Natural killer cell (primary cell): ENCODE data around the gene ELK1. TPM values are rescaled to one million over a fixed set of nuclear protein-coding genes. Genes with fewer than 3 reads are reported as not detected.
"Not testable (repeated sequence)": the region's sequence is repeated elsewhere in the genome, so short reads cannot be mapped to it uniquely, and the experiment has no call there.

Source experiments
- ATAC-seq, 3 donors: fragments of 150-1000 bp in 2 of 3; fragments of 200-7000 bp in 1 of 3; cut with Tn5 transposase; 1 replicate in 1 of 3; 2 replicates in 2 of 3; pipeline ENCODE4 v1.10.0; 2021; ENCODE audit warnings: mild to moderate bottlenecking in 2 of 3, moderate library complexity in 2 of 3
- DNase-seq, 2 donors: peaks; one replicate each; pipeline versions ENCODE4 v3.0.0 to v3.0.0-alpha.2; 2013 to 2021; ENCODE audit warnings: mixed read lengths in 1 of 2
- H3K27ac ChIP-seq: one replicate; pipeline ENCODE4 v1.5.1; 2013; ENCODE audit warnings: mild to moderate bottlenecking, low read length
- H3K27me3 ChIP-seq: one replicate; pipeline ENCODE4 v1.6.1; 2013; ENCODE audit warnings: low read length; ENCODE audit not compliant: control insufficient read depth, insufficient read depth
- H3K36me3 ChIP-seq: one replicate; pipeline ENCODE4 v1.6.1; 2013; ENCODE audit warnings: low read length; ENCODE audit not compliant: control insufficient read depth, insufficient read depth
- H3K4me1 ChIP-seq: one replicate; pipeline ENCODE4 v1.6.1; 2013; ENCODE audit warnings: low read length; ENCODE audit not compliant: control insufficient read depth, insufficient read depth
- H3K4me3 ChIP-seq: one replicate; pipeline ENCODE4 v1.5.1; 2013; ENCODE audit warnings: low read length
- H3K9me3 ChIP-seq: one replicate; pipeline ENCODE4 v1.6.1; 2013; ENCODE audit warnings: low read length; ENCODE audit not compliant: control insufficient read depth, insufficient read depth
- H3K27ac Mint-ChIP-seq, 2 donors: one replicate each; pipeline ENCODE4 v1.8.0; 2022; ENCODE audit warnings: mild to moderate bottlenecking in 2 of 2, mixed read lengths in 2 of 2, moderate library complexity in 1 of 2
- H3K27me3 Mint-ChIP-seq, 2 donors: one replicate each; pipeline ENCODE4 v1.8.0; 2022; ENCODE audit warnings: low read depth in 2 of 2, mixed read lengths in 2 of 2
- H3K36me3 Mint-ChIP-seq: one replicate; pipeline ENCODE4 v1.8.0; 2022; ENCODE audit warnings: mixed read lengths
- H3K4me1 Mint-ChIP-seq, 2 donors: one replicate each; pipeline ENCODE4 v1.8.0; 2022; ENCODE audit warnings: mixed read lengths in 2 of 2
- H3K4me3 Mint-ChIP-seq: one replicate; pipeline ENCODE4 v1.8.0; 2022; ENCODE audit warnings: mild to moderate bottlenecking, moderate library complexity, mixed read lengths
- H3K9me3 Mint-ChIP-seq, 2 donors: one replicate each; pipeline ENCODE4 v1.8.0; 2022; ENCODE audit warnings: mixed read lengths in 2 of 2
- WGBS: methylation state at CpG from one replicate; pipeline ENCODE4 v1.1.7; 2013; ENCODE audit warnings: missing lambda C conversion rate; ENCODE audit not compliant: insufficient coverage; 5-methylcytosine and 5-hydroxymethylcytosine counted together
- intact Hi-C: fragments of 100-400 bp; cut with micrococcal nuclease; formaldehyde crosslinking; loops from one replicate; pipeline ENCODE4 v1.14.2; 2022
- total RNA-seq, 4 donors: library from RNA; stranded (reverse); fragments of 120-200 nt in 1 of 4; gene quantifications; one replicate each; pipeline versions ENCODE4 v1.2.3 to v1.2.4, GENCODE V29; 2013 to 2022
- TF ChIP-seq, protein P1 (sequence below): fragments of 200-600 bp; IDR thresholded peaks from one replicate; pipeline ENCODE4 v1.8.0; 2022; ENCODE audit warnings: antibody characterized with exemption

The ELK1 gene
- total RNA-seq, 3 donors from 2014 or later (not counting 1 experiment from before 2014, with no cell fraction given): 14.1 to 15.2 (median 14.8) TPM

GRCh38 chrX:47674776-47675175 lies 24.4 kb upstream of the ELK1 start:
- Histone ChIP-seq H3K27ac (no peak overlapping the region), H3K9me3 (no peaks in the 10 kb centered on the region), H3K4me1 (no peaks in the 10 kb centered on the region), H3K4me3 (no peak overlapping the region), H3K36me3 (no peaks in the 10 kb centered on the region), H3K27me3 (no peaks in the 10 kb centered on the region)
- 100% methylated on average over 1 of the region's 5 CpGs for WGBS
- no peak overlapping the region for H3K27ac Mint-ChIP-seq
- no peak for DNase-seq
- no peak overlapping the region for H3K4me3 Mint-ChIP-seq
- H3K4me1 Mint-ChIP-seq: no peaks in the 10 kb centered on the region
- intact Hi-C loops: no loop called here
- TF ChIP-seq, protein P1, sequence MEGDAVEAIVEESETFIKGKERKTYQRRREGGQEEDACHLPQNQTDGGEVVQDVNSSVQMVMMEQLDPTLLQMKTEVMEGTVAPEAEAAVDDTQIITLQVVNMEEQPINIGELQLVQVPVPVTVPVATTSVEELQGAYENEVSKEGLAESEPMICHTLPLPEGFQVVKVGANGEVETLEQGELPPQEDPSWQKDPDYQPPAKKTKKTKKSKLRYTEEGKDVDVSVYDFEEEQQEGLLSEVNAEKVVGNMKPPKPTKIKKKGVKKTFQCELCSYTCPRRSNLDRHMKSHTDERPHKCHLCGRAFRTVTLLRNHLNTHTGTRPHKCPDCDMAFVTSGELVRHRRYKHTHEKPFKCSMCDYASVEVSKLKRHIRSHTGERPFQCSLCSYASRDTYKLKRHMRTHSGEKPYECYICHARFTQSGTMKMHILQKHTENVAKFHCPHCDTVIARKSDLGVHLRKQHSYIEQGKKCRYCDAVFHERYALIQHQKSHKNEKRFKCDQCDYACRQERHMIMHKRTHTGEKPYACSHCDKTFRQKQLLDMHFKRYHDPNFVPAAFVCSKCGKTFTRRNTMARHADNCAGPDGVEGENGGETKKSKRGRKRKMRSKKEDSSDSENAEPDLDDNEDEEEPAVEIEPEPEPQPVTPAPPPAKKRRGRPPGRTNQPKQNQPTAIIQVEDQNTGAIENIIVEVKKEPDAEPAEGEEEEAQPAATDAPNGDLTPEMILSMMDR: no peak
- no peaks in the 10 kb centered on the region for H3K9me3 Mint-ChIP-seq
- no peaks in the 10 kb centered on the region for H3K36me3 Mint-ChIP-seq
- ATAC-seq: no peak
- peaks cover 10 to 56% of the 10 kb centered on the region in 2 donors for H3K27me3 Mint-ChIP-seq

GRCh38 chrX:47665797-47666196 lies 15.4 kb upstream of the ELK1 start:
- H3K27me3 Mint-ChIP-seq: peaks cover 2 to 15% of the 10 kb centered on the region in 2 donors
- intact Hi-C loops, H3K9me3 Mint-ChIP-seq: not testable (repeated sequence)

DNA sequence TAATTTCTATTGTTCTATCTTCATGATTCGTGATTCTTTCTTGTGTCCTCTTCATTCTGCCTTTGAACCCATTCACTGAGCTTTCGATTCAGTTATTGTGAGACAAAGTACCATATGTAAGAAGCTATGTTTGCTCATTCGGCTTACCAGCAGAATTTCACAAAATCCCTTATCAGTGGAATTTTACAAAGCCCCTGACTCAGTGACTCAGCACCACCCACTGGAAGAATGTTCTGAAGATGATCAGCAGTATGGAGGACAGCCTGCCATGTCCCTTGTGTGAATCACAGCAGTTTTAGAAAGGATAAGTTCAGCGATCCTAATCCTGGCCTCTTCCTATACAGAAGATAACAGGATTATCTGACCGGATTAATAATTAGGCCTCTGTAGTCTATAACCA lies 14.4 kb upstream of the ELK1 start:
- Mint-ChIP-seq H3K27me3 (peaks cover 2 to 6% of the 10 kb centered on the region in 2 donors), H3K4me3 (no peak overlapping the region), H3K36me3 (no peaks in the 10 kb centered on the region), H3K9me3 (no peaks in the 10 kb centered on the region), H3K4me1 (no peaks in the 10 kb centered on the region), H3K27ac (no peak overlapping the region)
- 94% methylated on average over 3 of the region's 5 CpGs for WGBS
- H3K4me3 ChIP-seq: no peak overlapping the region
- DNase-seq: no peak
- ATAC-seq: no peak
- no peaks in the 10 kb centered on the region for H3K4me1 ChIP-seq
- no peaks in the 10 kb centered on the region for H3K36me3 ChIP-seq
- TF ChIP-seq, protein P1: no peak
- H3K9me3 ChIP-seq: no peaks in the 10 kb centered on the region
- no peak overlapping the region for H3K27ac ChIP-seq
- intact Hi-C loops: no loop called here
- no peaks in the 10 kb centered on the region for H3K27me3 ChIP-seq

More at GRCh38 chrX:47665797-47666196, 15.4 kb upstream of the ELK1 start:
- not testable (repeated sequence) for H3K9me3 ChIP-seq, H3K36me3 ChIP-seq, H3K27ac ChIP-seq, H3K4me3 Mint-ChIP-seq, H3K27me3 ChIP-seq, ATAC-seq, H3K27ac Mint-ChIP-seq, H3K4me1 ChIP-seq, DNase-seq, H3K36me3 Mint-ChIP-seq, H3K4me1 Mint-ChIP-seq, H3K4me3 ChIP-seq
- 90% methylated on average over 3 of the region's 4 CpGs for WGBS

GRCh38 chrX:47662144-47662657 lies 11.8 kb upstream of the ELK1 start:
- Histone ChIP-seq H3K27ac (no peak overlapping the region), H3K9me3 (no peaks in the 10 kb centered on the region), H3K36me3 (peaks cover under 1% of the 10 kb centered on the region), H3K4me3 (no peak overlapping the region), H3K4me1 (peaks cover 8% of the 10 kb centered on the region), H3K27me3 (no peaks in the 10 kb centered on the region)
- TF ChIP-seq, protein P1: no peak
- Mint-ChIP-seq H3K4me3 (no peak overlapping the region), H3K27ac (no peak overlapping the region), H3K27me3 (peaks cover 0 to 6% of the 10 kb centered on the region in 2 donors), H3K4me1 (peaks cover 0 to 8% of the 10 kb centered on the region in 2 donors), H3K9me3 (no peaks in the 10 kb centered on the region), H3K36me3 (no peaks in the 10 kb centered on the region)
- intact Hi-C loops: no loop called here
- ATAC-seq (no peak), DNase-seq (no peak)
- 86% methylated on average over 1 of the region's 1 CpG for WGBS
